ENCODE data around the gene SRGAP1.

SRGAP1 gene

DNA sequence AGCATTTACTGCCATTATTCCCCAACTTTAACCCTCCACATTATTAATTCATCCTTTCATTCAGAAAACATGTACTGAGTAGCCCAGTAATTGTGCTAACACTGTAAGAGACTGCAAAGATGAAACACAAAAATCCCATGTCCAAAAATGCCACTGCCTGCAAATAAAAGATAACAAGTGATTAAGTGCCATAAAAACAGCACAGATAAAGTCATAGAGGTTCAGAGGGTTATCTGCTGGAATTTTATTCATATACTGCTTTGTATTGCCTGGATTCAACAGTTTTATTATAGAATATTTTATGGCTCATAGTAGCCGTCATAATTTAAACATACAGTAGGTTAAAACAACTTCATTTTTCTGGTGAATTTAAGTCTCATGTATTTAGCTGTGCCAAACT lies 199.7 kb downstream of the SRGAP1 start:
- TF ChIP-seq, protein P1, sequence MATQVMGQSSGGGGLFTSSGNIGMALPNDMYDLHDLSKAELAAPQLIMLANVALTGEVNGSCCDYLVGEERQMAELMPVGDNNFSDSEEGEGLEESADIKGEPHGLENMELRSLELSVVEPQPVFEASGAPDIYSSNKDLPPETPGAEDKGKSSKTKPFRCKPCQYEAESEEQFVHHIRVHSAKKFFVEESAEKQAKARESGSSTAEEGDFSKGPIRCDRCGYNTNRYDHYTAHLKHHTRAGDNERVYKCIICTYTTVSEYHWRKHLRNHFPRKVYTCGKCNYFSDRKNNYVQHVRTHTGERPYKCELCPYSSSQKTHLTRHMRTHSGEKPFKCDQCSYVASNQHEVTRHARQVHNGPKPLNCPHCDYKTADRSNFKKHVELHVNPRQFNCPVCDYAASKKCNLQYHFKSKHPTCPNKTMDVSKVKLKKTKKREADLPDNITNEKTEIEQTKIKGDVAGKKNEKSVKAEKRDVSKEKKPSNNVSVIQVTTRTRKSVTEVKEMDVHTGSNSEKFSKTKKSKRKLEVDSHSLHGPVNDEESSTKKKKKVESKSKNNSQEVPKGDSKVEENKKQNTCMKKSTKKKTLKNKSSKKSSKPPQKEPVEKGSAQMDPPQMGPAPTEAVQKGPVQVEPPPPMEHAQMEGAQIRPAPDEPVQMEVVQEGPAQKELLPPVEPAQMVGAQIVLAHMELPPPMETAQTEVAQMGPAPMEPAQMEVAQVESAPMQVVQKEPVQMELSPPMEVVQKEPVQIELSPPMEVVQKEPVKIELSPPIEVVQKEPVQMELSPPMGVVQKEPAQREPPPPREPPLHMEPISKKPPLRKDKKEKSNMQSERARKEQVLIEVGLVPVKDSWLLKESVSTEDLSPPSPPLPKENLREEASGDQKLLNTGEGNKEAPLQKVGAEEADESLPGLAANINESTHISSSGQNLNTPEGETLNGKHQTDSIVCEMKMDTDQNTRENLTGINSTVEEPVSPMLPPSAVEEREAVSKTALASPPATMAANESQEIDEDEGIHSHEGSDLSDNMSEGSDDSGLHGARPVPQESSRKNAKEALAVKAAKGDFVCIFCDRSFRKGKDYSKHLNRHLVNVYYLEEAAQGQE (IDR thresholded peaks at IDR 0.05; ENCODE audit: insufficient read depth in 1 of 2, low read depth in 2 of 2, low read length in 2 of 2), result no peak
- TF ChIP-seq FOXP2 (optimal IDR thresholded peaks at IDR 0.05; ENCODE audit: borderline replicate concordance, extremely low read depth, extremely low read length, insufficient read depth), result no peak
- no peak for TF ChIP-seq TAF1 (IDR thresholded peaks at IDR 0.05; ENCODE audit: borderline replicate concordance, insufficient read depth, low read length)
- TF ChIP-seq SIN3A (IDR thresholded peaks at IDR 0.05; ENCODE audit: borderline replicate concordance, insufficient read depth, low read length), result no peak
- no peak for TF ChIP-seq POLR2AphosphoS5 (IDR thresholded peaks at IDR 0.05; ENCODE audit: low read depth, low read length)

DNA sequence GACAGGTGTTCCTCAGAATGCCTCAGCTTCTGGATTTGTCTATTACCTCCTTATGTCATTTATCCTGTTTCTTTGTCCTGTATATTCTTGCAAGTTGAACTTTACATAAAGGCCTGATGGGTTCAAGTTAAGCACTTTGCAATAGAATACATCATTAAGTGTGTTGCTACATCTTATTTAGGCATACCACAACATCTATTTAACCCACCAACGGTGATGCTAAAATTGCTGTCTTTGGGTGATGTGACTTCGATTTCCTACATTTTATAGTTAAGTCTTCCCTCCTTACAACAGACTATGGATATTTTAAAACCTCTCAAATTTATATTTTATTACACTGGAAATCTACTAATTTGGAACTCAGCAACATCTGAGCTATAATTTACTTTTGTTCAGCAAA lies 206.6 kb downstream of the SRGAP1 start:
- TF ChIP-seq SIN3A (IDR thresholded peaks at IDR 0.05; ENCODE audit: borderline replicate concordance, insufficient read depth, low read length), result no peak
- TF ChIP-seq POLR2AphosphoS5 (IDR thresholded peaks at IDR 0.05; ENCODE audit: low read depth, low read length), result no peak
- TF ChIP-seq TAF1 (IDR thresholded peaks at IDR 0.05; ENCODE audit: borderline replicate concordance, insufficient read depth, low read length), result no peak
- no peak for TF ChIP-seq FOXP2 (optimal IDR thresholded peaks at IDR 0.05; ENCODE audit: borderline replicate concordance, extremely low read depth, extremely low read length, insufficient read depth)
- TF ChIP-seq, protein P1 (IDR thresholded peaks at IDR 0.05; ENCODE audit: insufficient read depth in 1 of 2, low read depth in 2 of 2, low read length in 2 of 2), result no peak

DNA sequence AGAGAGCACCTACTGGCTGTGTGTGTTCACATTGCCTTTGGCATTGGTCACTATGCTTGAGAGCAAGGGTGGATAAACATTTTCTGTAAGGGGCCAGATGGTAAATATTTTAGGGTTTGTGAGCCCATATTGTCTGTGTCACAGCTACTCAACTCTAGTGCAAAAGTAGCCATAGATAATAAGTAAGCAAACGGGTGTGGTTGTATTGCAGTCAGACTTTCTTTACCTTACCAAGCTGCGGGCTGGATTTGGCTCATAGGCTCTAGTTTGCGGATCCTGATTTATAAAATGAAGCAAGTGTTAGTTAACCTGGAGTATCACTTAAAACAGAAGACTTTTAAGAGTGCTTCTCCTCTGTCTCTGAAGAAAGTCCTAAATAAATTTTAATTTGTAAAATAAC lies 208.6 kb downstream of the SRGAP1 start:
- no peak for TF ChIP-seq TAF1 (IDR thresholded peaks at IDR 0.05; ENCODE audit: borderline replicate concordance, insufficient read depth, low read length)
- TF ChIP-seq, protein P1 (IDR thresholded peaks at IDR 0.05; ENCODE audit: insufficient read depth in 1 of 2, low read depth in 2 of 2, low read length in 2 of 2), result no peak

DNA sequence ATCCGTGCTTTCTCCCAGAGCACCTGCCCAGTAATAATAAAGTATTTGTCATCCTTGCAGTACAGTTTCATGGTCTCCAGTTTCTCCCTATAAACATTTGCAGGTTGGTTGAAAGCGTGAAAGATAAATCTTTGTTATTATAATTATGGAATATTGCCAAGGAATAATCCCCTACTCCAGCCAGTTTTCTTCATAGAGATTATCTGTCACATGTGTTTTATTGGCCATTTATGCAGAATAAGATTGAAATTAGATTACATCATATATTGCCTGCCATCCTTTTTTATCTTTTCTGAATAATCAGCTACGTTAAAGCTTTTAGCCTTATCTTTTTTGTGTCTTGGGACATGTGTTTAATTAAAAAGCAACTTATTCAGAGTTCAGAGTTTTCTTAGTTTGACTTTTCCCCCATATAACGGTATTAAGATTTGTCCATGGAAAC lies 209.6 kb downstream of the SRGAP1 start:
- TF ChIP-seq SIN3A (IDR thresholded peaks at IDR 0.05; ENCODE audit: borderline replicate concordance, insufficient read depth, low read length) (no peak), TAF1 (IDR thresholded peaks at IDR 0.05; ENCODE audit: borderline replicate concordance, insufficient read depth, low read length) (no peak), POLR2AphosphoS5 (IDR thresholded peaks at IDR 0.05; ENCODE audit: low read depth, low read length) (no peak), FOXP2 (optimal IDR thresholded peaks at IDR 0.05; ENCODE audit: borderline replicate concordance, extremely low read depth, extremely low read length, insufficient read depth) (no peak)
- TF ChIP-seq, protein P1 (IDR thresholded peaks at IDR 0.05; ENCODE audit: insufficient read depth in 1 of 2, low read depth in 2 of 2, low read length in 2 of 2), result no peak

DNA sequence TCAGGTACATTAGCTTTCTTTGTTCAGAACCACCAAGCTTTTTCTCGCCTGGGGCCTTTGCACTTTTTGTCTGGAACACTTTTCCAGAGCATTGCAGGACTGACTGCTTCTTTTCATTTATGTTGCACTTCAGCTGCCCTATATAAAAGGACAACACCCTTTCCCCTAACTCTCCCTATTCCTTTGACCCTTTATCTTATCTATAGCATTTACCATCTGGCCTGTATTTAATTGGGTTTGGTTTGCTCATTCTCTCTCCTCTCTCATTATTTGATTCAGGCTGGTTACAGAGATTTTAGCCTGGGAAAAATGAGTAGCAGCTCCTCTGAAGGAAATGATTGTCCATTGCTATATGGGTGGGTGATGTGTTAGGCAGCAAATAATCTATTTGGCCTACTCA lies 212.2 kb downstream of the SRGAP1 start:
- TF ChIP-seq, protein P1 (IDR thresholded peaks at IDR 0.05; ENCODE audit: insufficient read depth in 1 of 2, low read depth in 2 of 2, low read length in 2 of 2), result no peak
- TF ChIP-seq POLR2AphosphoS5 (IDR thresholded peaks at IDR 0.05; ENCODE audit: low read depth, low read length) (no peak), FOXP2 (optimal IDR thresholded peaks at IDR 0.05; ENCODE audit: borderline replicate concordance, extremely low read depth, extremely low read length, insufficient read depth) (no peak), SIN3A (IDR thresholded peaks at IDR 0.05; ENCODE audit: borderline replicate concordance, insufficient read depth, low read length) (no peak), TAF1 (IDR thresholded peaks at IDR 0.05; ENCODE audit: borderline replicate concordance, insufficient read depth, low read length) (no peak)

Data from PFSK-1 (cell line).